Smooth muscle cell (in vitro differentiated cells): ENCODE data around the gene DGCR6L. TPM values are rescaled to one million over a fixed set of nuclear protein-coding genes. Genes with fewer than 3 reads are reported as not detected.

ENCODE experiments used
- DNase-seq: peaks from one replicate; lab custom pipeline; 2025; ENCODE audit not compliant: unreplicated experiment; lab: John Stamatoyannopoulos, UW
- H2AFZ ChIP-seq: fragments of 200-600 bp; sonication (generic); 2 replicates; pipeline ENCODE4 v1.6.0; 2016; ENCODE audit warnings: antibody characterized with exemption, low read depth, mild to moderate bottlenecking
- H3F3A ChIP-seq: fragments of 200-600 bp; sonication (generic); 2 replicates; pipeline ENCODE4 v1.6.0; 2017; ENCODE audit warnings: antibody characterized with exemption, low read depth
- H3K27ac ChIP-seq: fragments of 200-600 bp; sonication (generic); 2 replicates; pipeline ENCODE4 v1.5.1; 2016; ENCODE audit warnings: low read depth, mild to moderate bottlenecking
- H3K27me3 ChIP-seq: fragments of 200-600 bp; sonication (generic); 2 replicates; pipeline ENCODE4 v1.6.1; 2016; ENCODE audit warnings: low read depth, mild to moderate bottlenecking
- H3K36me3 ChIP-seq: fragments of 200-600 bp; sonication (generic); 2 replicates; pipeline ENCODE4 v1.5.1; 2016; ENCODE audit warnings: low read depth
- H3K4me1 ChIP-seq: fragments of 200-600 bp; sonication (generic); 2 replicates; pipeline ENCODE4 v1.5.1; 2016; ENCODE audit warnings: low read depth
- H3K4me2 ChIP-seq: fragments of 200-600 bp; sonication (generic); 2 replicates; pipeline ENCODE4 v1.6.0; 2016; ENCODE audit warnings: mild to moderate bottlenecking
- H3K4me3 ChIP-seq: fragments of 200-600 bp; sonication (generic); 2 replicates; pipeline ENCODE4 v1.5.1; 2016; ENCODE audit warnings: mild to moderate bottlenecking
- H3K79me2 ChIP-seq: fragments of 200-600 bp; sonication (generic); 2 replicates; pipeline ENCODE4 v1.6.0; 2016; ENCODE audit warnings: low read depth, mild to moderate bottlenecking
- H3K9ac ChIP-seq: fragments of 200-600 bp; sonication (generic); 2 replicates; pipeline ENCODE4 v1.6.0; 2016; ENCODE audit warnings: low read depth
- H3K9me3 ChIP-seq: fragments of 200-600 bp; sonication (generic); replicated peaks from 2 replicates; pipeline ENCODE4 v1.5.1; 2016; ENCODE audit warnings: low read depth
- H4K20me1 ChIP-seq: fragments of 200-600 bp; sonication (generic); 2 replicates; pipeline ENCODE4 v1.6.0; 2016; ENCODE audit warnings: low read depth
- CTCF ChIP-seq: fragments of 200-600 bp; sonication (generic); IDR thresholded peaks from 2 replicates; pipeline ENCODE4 v1.5.1; 2017; ENCODE audit warnings: borderline replicate concordance, mild to moderate bottlenecking, antibody characterized with exemption; ENCODE audit not compliant: insufficient read depth, poor library complexity, severe bottlenecking
- WGBS: methylation state at CpG from one replicate; pipeline ENCODE4 v1.1.7; 2016; ENCODE audit warnings: low lambda C conversion rate; 5-methylcytosine and 5-hydroxymethylcytosine counted together
- polyA plus RNA-seq: library from polyadenylated mRNA; unstranded; fragments of >200 nt; fragmentation: Nextera tagmentation; extraction: Ambion mirVana; gene quantifications from 2 replicates; pipeline ENCODE4 v1.2.1, GENCODE V29; 2016
- total RNA-seq: library from RNA; depleted of rRNA; stranded (reverse); fragments of >200 nt; gene quantifications from 2 replicates; pipeline ENCODE4 v1.2.3, GENCODE V29; 2014

DGCR6L gene
- total and polyA plus RNA-seq, 2 experiments from 2014 or later, result 30.3 to 77.6 TPM

GRCh38 chr22:20264614-20265452 lies 55.0 kb downstream of the DGCR6L start:
- Histone ChIP-seq H3F3A (no peaks in the 10 kb centered on the region), H3K9ac (no peak overlapping the region)
- DNase-seq, result no peak

More at GRCh38 chr22:20264614-20265452, 55.0 kb downstream of the DGCR6L start:
- WGBS, result 84% methylated on average over 18 of the region's 21 CpGs
- Histone ChIP-seq H4K20me1 (no peaks in the 10 kb centered on the region), H3K4me2 (no peak overlapping the region), H2AFZ (no peak overlapping the region), H3K79me2 (no peaks in the 10 kb centered on the region), H3K4me1 (peaks cover 7% of the 10 kb centered on the region), H3K4me3 (no peak overlapping the region), H3K27ac (no peak overlapping the region), H3K27me3 (no peaks in the 10 kb centered on the region), H3K9me3 (no peaks in the 10 kb centered on the region), H3K36me3 (no peaks in the 10 kb centered on the region)
- no peak for TF ChIP-seq CTCF

Other genes with a start within 250 kb of the DGCR6L start
- gene DGCR8, start 239.8 kb downstream of the DGCR6L start, total RNA-seq, result 9.7 and 10.3 TPM in 2 replicates
- 6.5 and 14.6 TPM in 2 replicates for gene DGCR8, start 239.8 kb downstream of the DGCR6L start, polyA plus RNA-seq
- 278 and 331 TPM in 2 replicates for gene RANBP1, start 204.0 kb downstream of the DGCR6L start, total RNA-seq
- 196 and 235 TPM in 2 replicates for gene RANBP1, start 204.0 kb downstream of the DGCR6L start, polyA plus RNA-seq
- 21.1 and 25.9 TPM in 2 replicates for gene TRMT2A, start 202.8 kb downstream of the DGCR6L start, total RNA-seq
- gene TRMT2A, start 202.8 kb downstream of the DGCR6L start, polyA plus RNA-seq, result 32.1 and 38.9 TPM in 2 replicates
- gene ZDHHC8, start 188.3 kb downstream of the DGCR6L start, total RNA-seq, result 5.2 and 12.7 TPM in 2 replicates
- 53.9 and 67.0 TPM in 2 replicates for gene ZDHHC8, start 188.3 kb downstream of the DGCR6L start, polyA plus RNA-seq
- not detected in 2 replicates for gene CCDC188, start 169.0 kb downstream of the DGCR6L start, total RNA-seq
- not detected in 2 replicates for gene CCDC188, start 169.0 kb downstream of the DGCR6L start, polyA plus RNA-seq
- gene RTN4R, start 51.7 kb downstream of the DGCR6L start, total RNA-seq, result 1.8 and 3.9 TPM in 2 replicates
- 4.7 and 8.4 TPM in 2 replicates for gene RTN4R, start 51.7 kb downstream of the DGCR6L start, polyA plus RNA-seq
- 11.8 and 12.5 TPM in 2 replicates for gene ZNF74, start 74.1 kb upstream of the DGCR6L start, total RNA-seq
- 12.1 and 14.3 TPM in 2 replicates for gene ZNF74, start 74.1 kb upstream of the DGCR6L start, polyA plus RNA-seq
- gene SCARF2, start 117.8 kb upstream of the DGCR6L start, total RNA-seq, result 30.9 and 32.8 TPM in 2 replicates
- gene SCARF2, start 117.8 kb upstream of the DGCR6L start, polyA plus RNA-seq, result 70.9 and 89.8 TPM in 2 replicates
- 17.1 and 26.1 TPM in 2 replicates for gene KLHL22, start 175.7 kb upstream of the DGCR6L start, total RNA-seq
- gene KLHL22, start 175.7 kb upstream of the DGCR6L start, polyA plus RNA-seq, result 18.1 and 27.3 TPM in 2 replicates
- 25.3 and 29.2 TPM in 2 replicates for gene MED15, start 187.6 kb upstream of the DGCR6L start, total RNA-seq
- 70.5 and 78.5 TPM in 2 replicates for gene MED15, start 187.6 kb upstream of the DGCR6L start, polyA plus RNA-seq